Caco-2 (cell line): ENCODE data around the gene PSME1. TPM values are rescaled to one million over a fixed set of nuclear protein-coding genes. Genes with fewer than 3 reads are reported as not detected.

Experiments
- BruUV-seq: library from RNA; stranded (reverse); fragments of 400-500 nt; replicated peaks from 2 replicates; lab custom pipeline; 2021; lab: Mats Ljungman, UMichigan
- CTCF ChIA-PET: fragments of 300-600 bp; sonication (Branson Sonifier 250); formaldehyde crosslinking; loops from one replicate; lab custom pipeline; 2022; ENCODE audit warnings: antibody characterized with exemption; lab: Charles Lee
- POLR2A ChIA-PET: fragments of 300-600 bp; sonication (Branson Sonifier 250); formaldehyde crosslinking; loops from one replicate; lab custom pipeline; 2022; ENCODE audit warnings: antibody characterized with exemption; lab: Charles Lee
- DNase-seq, 2 experiments: peaks; one replicate each; pipeline versions ENCODE4 v3.0.0 to v3.0.0-alpha.2; 2020 to 2022
- H3K27me3 ChIP-seq: replicated peaks from 2 replicates; pipeline ENCODE4 v1.6.0; 2011; ENCODE audit warnings: low read length; ENCODE audit not compliant: control insufficient read depth, insufficient read depth
- H3K36me3 ChIP-seq: 2 replicates; pipeline ENCODE4 v1.5.1; 2011; ENCODE audit warnings: low read length; ENCODE audit not compliant: control insufficient read depth, insufficient read depth
- H3K4me1 ChIP-seq: fragments of 250-450 bp; sonication (Bioruptor Pico); 2 replicates; pipeline ENCODE4 v1.5.1; 2020; ENCODE audit warnings: mild to moderate bottlenecking
- H3K4me3 ChIP-seq: 2 replicates; pipeline ENCODE4 v1.5.1; 2011; ENCODE audit warnings: low read depth, mild to moderate bottlenecking, control low read depth, low read length
- H3K9me3 ChIP-seq: fragments of 250-450 bp; sonication (Bioruptor Pico); 2 replicates; pipeline ENCODE4 v1.5.1; 2020; ENCODE audit warnings: mild to moderate bottlenecking, moderate library complexity
- H3K27ac Mint-ChIP-seq: one replicate; pipeline ENCODE4 v1.8.0; 2022; ENCODE audit warnings: mixed read lengths; ENCODE audit not compliant: unreplicated experiment
- H3K27me3 Mint-ChIP-seq: one replicate; pipeline ENCODE4 v1.8.0; 2022; ENCODE audit warnings: mixed read lengths; ENCODE audit not compliant: insufficient read depth, unreplicated experiment
- H3K36me3 Mint-ChIP-seq: one replicate; pipeline ENCODE4 v1.8.0; 2022; ENCODE audit warnings: mild to moderate bottlenecking, mixed read lengths; ENCODE audit not compliant: insufficient read depth, unreplicated experiment
- H3K4me1 Mint-ChIP-seq: one replicate; pipeline ENCODE4 v1.8.0; 2022; ENCODE audit warnings: low read depth, mixed read lengths; ENCODE audit not compliant: unreplicated experiment
- H3K4me3 Mint-ChIP-seq: one replicate; pipeline ENCODE4 v1.8.0; 2022; ENCODE audit warnings: mild to moderate bottlenecking, moderate library complexity, mixed read lengths; ENCODE audit not compliant: unreplicated experiment
- H3K9me3 Mint-ChIP-seq: one replicate; pipeline ENCODE4 v1.8.0; 2022; ENCODE audit warnings: mixed read lengths; ENCODE audit not compliant: unreplicated experiment
- intact Hi-C: fragments of 100-400 bp; cut with micrococcal nuclease; formaldehyde crosslinking; loops from one replicate; pipeline ENCODE4 v1.10.0; 2022; ENCODE audit not compliant: unreplicated experiment
- total RNA-seq: library from RNA; stranded (reverse); gene quantifications from 2 replicates; pipeline ENCODE4 v1.2.3, GENCODE V29; 2022
- TF ChIP-seq, protein P1 (sequence below), 2 experiments: fragments of 200-600 bp in 1 of 2; IDR thresholded peaks; 1 replicate in 1 of 2; 2 replicates in 1 of 2; pipeline versions ENCODE4 v1.5.1 to v1.8.0; 2011 to 2022; ENCODE audit warnings: antibody characterized with exemption in 1 of 2, control low read depth in 1 of 2, inconsistent platforms in 1 of 2, low read depth in 1 of 2, low read length in 1 of 2, mild to moderate bottlenecking in 1 of 2, moderate library complexity in 1 of 2; ENCODE audit not compliant: insufficient read depth in 1 of 2, severe bottlenecking in 1 of 2, unreplicated experiment in 1 of 2

The PSME1 gene
- total RNA-seq, 1 experiment from 2014 or later = 141 TPM

DNA sequence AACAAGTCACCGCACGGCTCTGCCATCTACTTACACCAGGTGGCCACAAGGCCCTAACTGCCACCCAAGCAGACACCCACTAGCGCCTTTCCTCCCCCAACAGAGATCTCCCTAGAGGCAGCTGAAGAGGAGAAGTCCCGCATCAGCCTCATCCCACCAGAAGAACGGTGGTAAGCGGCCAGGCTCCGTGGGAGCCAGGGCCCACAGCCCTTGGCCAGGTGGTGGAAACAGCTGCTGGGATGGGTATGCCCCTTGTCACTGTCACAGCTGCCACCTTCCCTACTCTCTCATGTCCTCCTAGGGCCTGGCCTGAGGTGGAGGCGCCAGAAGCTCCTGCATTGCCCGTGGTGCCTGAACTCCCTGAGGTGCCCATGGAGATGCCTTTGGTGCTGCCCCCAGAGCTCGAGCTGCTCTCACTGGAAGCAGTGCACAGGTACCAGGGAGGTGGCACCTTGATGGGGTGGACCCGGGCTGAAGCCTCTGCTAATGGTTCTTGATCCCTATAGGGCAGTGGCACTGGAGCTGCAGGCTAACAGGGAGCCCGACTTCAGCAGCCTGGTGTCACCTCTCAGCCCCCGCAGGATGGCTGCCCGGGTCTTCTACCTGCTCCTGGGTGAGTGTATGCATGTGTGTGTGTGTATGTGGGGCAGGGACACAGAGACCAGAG is 43.4 kb downstream of the PSME1 start:
- POLR2A ChIA-PET = interaction anchor here (1.0 kb wide), 1 partner anchor 62 kb away, joined by 4 read pairs; no protein-coding TSS in a partner anchor
- intact Hi-C loops = no loop called here
- no peak for DNase-seq
- TF ChIP-seq, protein P1, sequence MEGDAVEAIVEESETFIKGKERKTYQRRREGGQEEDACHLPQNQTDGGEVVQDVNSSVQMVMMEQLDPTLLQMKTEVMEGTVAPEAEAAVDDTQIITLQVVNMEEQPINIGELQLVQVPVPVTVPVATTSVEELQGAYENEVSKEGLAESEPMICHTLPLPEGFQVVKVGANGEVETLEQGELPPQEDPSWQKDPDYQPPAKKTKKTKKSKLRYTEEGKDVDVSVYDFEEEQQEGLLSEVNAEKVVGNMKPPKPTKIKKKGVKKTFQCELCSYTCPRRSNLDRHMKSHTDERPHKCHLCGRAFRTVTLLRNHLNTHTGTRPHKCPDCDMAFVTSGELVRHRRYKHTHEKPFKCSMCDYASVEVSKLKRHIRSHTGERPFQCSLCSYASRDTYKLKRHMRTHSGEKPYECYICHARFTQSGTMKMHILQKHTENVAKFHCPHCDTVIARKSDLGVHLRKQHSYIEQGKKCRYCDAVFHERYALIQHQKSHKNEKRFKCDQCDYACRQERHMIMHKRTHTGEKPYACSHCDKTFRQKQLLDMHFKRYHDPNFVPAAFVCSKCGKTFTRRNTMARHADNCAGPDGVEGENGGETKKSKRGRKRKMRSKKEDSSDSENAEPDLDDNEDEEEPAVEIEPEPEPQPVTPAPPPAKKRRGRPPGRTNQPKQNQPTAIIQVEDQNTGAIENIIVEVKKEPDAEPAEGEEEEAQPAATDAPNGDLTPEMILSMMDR (IDR thresholded peaks at IDR 0.05; ENCODE audit: insufficient read depth in 1 of 2, low read depth in 1 of 2, low read length in 1 of 2, severe bottlenecking in 1 of 2, unreplicated experiment in 1 of 2) = no peak
- CTCF ChIA-PET = no interaction called here
- no peaks in the 10 kb centered on the region for H3K9me3 Mint-ChIP-seq
- no peaks in the 10 kb centered on the region for H3K27me3 ChIP-seq
- H3K27me3 Mint-ChIP-seq = no peaks in the 10 kb centered on the region
- BruUV-seq = no TSS peak
- H3K4me1 Mint-ChIP-seq = no peaks in the 10 kb centered on the region
- no peaks in the 10 kb centered on the region for H3K9me3 ChIP-seq
- no peaks in the 10 kb centered on the region for H3K4me1 ChIP-seq
- H3K4me3 Mint-ChIP-seq = no peak overlapping the region
- no peak overlapping the region for H3K4me3 ChIP-seq
- peaks cover 38% of the 10 kb centered on the region for H3K36me3 Mint-ChIP-seq
- H3K36me3 ChIP-seq = no peaks in the 10 kb centered on the region; the same call in none of the 2 replicates
- H3K27ac Mint-ChIP-seq = no peak overlapping the region

DNA sequence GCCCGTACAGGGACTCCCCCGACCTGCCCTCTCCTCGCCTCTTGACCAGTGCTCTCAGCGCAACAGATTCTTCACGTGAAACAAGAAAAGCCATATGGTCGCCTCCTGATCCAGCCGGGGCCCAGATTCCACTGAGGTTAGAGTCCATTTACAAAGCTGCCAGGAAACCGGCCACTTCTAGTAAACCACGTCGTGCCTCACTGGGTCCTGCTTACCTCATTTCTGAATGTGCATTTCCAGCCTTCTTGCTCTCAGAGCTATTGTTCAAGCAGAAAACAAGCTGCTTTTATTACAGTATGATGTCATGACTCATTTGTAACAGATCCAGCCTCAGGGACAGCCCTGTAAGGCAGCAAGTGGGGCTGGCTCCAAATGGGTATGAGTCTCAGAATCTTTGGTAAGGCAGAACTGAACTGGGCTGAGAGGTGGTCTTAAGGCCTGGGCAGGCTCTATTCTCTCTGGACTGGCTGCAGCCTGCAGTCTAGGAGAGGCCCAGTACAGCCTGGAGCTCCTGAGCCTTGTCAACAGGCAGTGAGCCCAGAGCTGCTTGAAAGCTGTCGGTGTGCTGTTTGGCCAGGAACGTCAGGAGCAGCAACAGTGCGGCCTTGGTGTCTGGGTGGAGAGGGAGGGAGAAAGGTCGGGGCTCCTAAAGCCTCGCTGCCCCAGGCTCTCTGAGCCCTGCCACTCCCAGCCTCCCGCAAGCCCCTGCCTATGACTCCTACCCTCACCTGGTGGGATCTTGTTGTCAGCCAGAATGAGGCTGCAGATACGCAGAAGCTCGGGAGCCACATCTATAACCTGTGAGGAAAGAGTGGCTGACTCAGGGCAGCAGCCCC is 44.2 kb downstream of the PSME1 start:
- Histone ChIP-seq H3K9me3 (no peaks in the 10 kb centered on the region), H3K4me1 (no peaks in the 10 kb centered on the region), H3K36me3 (no peaks in the 10 kb centered on the region; the same call in none of the 2 replicates), H3K27me3 (no peaks in the 10 kb centered on the region), H3K4me3 (no peak overlapping the region)
- TF ChIP-seq, protein P1 (IDR thresholded peaks at IDR 0.05; ENCODE audit: insufficient read depth in 1 of 2, low read depth in 1 of 2, low read length in 1 of 2, severe bottlenecking in 1 of 2, unreplicated experiment in 1 of 2) = no peak
- intact Hi-C loops = no loop called here
- no peaks in the 10 kb centered on the region for H3K27me3 Mint-ChIP-seq
- DNase-seq = no peak
- peaks cover 44% of the 10 kb centered on the region for H3K36me3 Mint-ChIP-seq
- BruUV-seq = no TSS peak
- H3K27ac Mint-ChIP-seq = no peak overlapping the region
- H3K4me1 Mint-ChIP-seq = no peaks in the 10 kb centered on the region
- ChIA-PET POLR2A (interaction anchor here (0.5 kb wide), 1 partner anchor 44 kb away, joined by 4 read pairs; the partner anchor contains the start of gene PSME1), CTCF (no interaction called here)
- H3K9me3 Mint-ChIP-seq = no peaks in the 10 kb centered on the region
- H3K4me3 Mint-ChIP-seq = no peak overlapping the region

DNA sequence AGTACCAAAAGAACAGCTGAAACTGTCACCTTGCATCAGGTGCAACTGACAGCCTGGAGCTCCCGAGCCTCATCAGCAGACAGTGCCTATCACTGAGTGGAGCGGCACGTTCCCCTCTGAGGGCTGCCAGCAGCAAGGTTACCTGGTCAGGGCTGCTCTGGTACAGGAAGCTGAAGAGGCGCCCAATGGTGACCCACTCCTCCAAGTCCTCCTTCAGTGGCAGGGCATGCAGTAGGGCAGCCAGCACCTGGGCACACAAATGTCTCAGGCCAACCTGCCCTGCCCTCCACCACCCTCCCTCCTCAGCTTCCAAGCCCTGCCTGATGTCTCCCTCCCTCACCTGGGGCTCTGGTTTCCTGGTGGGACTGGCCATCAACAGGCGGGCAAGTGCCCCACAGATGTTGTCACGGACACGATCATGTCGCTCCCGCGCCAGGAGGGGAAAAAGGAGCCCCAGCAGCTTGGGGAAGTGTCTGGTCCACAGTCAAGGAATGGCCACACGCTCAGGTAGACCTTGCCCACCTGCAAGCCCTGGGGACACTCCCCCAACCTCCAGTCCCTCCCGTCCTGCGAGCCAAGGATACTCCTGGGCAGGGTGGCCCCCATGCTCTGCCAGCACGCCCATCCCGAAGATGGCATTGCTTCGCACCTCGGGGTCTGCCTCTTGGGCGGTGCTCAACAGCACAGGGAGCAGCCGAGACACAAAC is 45.5 kb downstream of the PSME1 start:
- H3K4me1 Mint-ChIP-seq = no peaks in the 10 kb centered on the region
- POLR2A ChIA-PET = no interaction called here
- no peaks in the 10 kb centered on the region for H3K9me3 ChIP-seq
- peaks cover 58% of the 10 kb centered on the region for H3K36me3 Mint-ChIP-seq
- BruUV-seq = no TSS peak
- no peak for DNase-seq
- H3K4me1 ChIP-seq = no peaks in the 10 kb centered on the region
- H3K36me3 ChIP-seq = peaks cover 3% of the 10 kb centered on the region
- intact Hi-C loops = no loop called here
- H3K9me3 Mint-ChIP-seq = no peaks in the 10 kb centered on the region
- H3K27ac Mint-ChIP-seq = no peak overlapping the region
- CTCF ChIA-PET = no interaction called here
- no peak overlapping the region for H3K4me3 Mint-ChIP-seq
- no peaks in the 10 kb centered on the region for H3K27me3 Mint-ChIP-seq
- no peak overlapping the region for H3K4me3 ChIP-seq
- TF ChIP-seq, protein P1 (IDR thresholded peaks at IDR 0.05; ENCODE audit: insufficient read depth in 1 of 2, low read depth in 1 of 2, low read length in 1 of 2, severe bottlenecking in 1 of 2, unreplicated experiment in 1 of 2) = no peak
- no peaks in the 10 kb centered on the region for H3K27me3 ChIP-seq
